Astrocyte (in vitro differentiated cells and primary cell): ENCODE data around the gene CSRP3. TPM values are rescaled to one million over a fixed set of nuclear protein-coding genes. Genes with fewer than 3 reads are reported as not detected.
A peak's percentile ranks its signal among the peaks of the same experiment; 100 is the strongest.

Source experiments
- DNase-seq: peaks from one replicate; pipeline ENCODE4 v3.0.0-alpha.2; 2010; ENCODE audit warnings: low read depth
- FAIRE-seq: peaks from 2 replicates; lab custom pipeline; 2011; peaks lifted over from hg19 to GRCh38; lab: Jason Lieb, UNC
- H2AFZ ChIP-seq: 2 replicates; pipeline ENCODE4 v1.6.0; 2012; ENCODE audit warnings: low read depth, low read length, inconsistent platforms
- H3K27ac ChIP-seq: 2 replicates; pipeline ENCODE4 v1.5.1; 2011; ENCODE audit warnings: low read depth, low read length, inconsistent platforms
- H3K27me3 ChIP-seq: 2 replicates; pipeline ENCODE4 v1.6.0; 2011; ENCODE audit warnings: low read length, inconsistent platforms; ENCODE audit not compliant: insufficient read depth
- H3K36me3 ChIP-seq: 2 replicates; pipeline ENCODE4 v1.5.1; 2011; ENCODE audit warnings: low read length, inconsistent platforms; ENCODE audit not compliant: insufficient read depth
- H3K4me1 ChIP-seq: 2 replicates; pipeline ENCODE4 v1.5.1; 2011; ENCODE audit warnings: low read length, inconsistent platforms; ENCODE audit not compliant: insufficient read depth
- H3K4me2 ChIP-seq: 2 replicates; pipeline ENCODE4 v1.6.0; 2012; ENCODE audit warnings: low read length, inconsistent platforms
- H3K4me3 ChIP-seq: 2 replicates; pipeline ENCODE4 v1.5.1; 2011; ENCODE audit warnings: low read depth, mild to moderate bottlenecking, low read length, inconsistent platforms; ENCODE audit not compliant: insufficient read depth
- H3K79me2 ChIP-seq: 2 replicates; pipeline ENCODE4 v1.6.0; 2012; ENCODE audit warnings: mild to moderate bottlenecking, low read length, inconsistent platforms; ENCODE audit not compliant: insufficient read depth
- H3K9ac ChIP-seq: 2 replicates; pipeline ENCODE4 v1.6.0; 2012; ENCODE audit warnings: mild to moderate bottlenecking, low read length, inconsistent platforms
- H3K9me3 ChIP-seq: 2 replicates; pipeline ENCODE4 v1.5.1; 2012; ENCODE audit warnings: low read depth, mild to moderate bottlenecking, low read length, inconsistent platforms; ENCODE audit not compliant: insufficient read depth
- H4K20me1 ChIP-seq: 2 replicates; pipeline ENCODE4 v1.6.0; 2012; ENCODE audit warnings: low read length, inconsistent platforms; ENCODE audit not compliant: insufficient read depth
- H3K27ac Mint-ChIP-seq: one replicate; pipeline ENCODE4 v1.8.0; 2021; ENCODE audit warnings: mild to moderate bottlenecking, mixed read lengths; ENCODE audit not compliant: unreplicated experiment
- H3K27me3 Mint-ChIP-seq: one replicate; pipeline ENCODE4 v1.8.0; 2021; ENCODE audit warnings: low read depth, mixed read lengths; ENCODE audit not compliant: unreplicated experiment
- H3K36me3 Mint-ChIP-seq: one replicate; pipeline ENCODE4 v1.8.0; 2021; ENCODE audit warnings: low read depth, mixed read lengths; ENCODE audit not compliant: unreplicated experiment
- H3K4me1 Mint-ChIP-seq: one replicate; pipeline ENCODE4 v1.8.0; 2021; ENCODE audit warnings: low read depth, mixed read lengths; ENCODE audit not compliant: unreplicated experiment
- H3K4me3 Mint-ChIP-seq: one replicate; pipeline ENCODE4 v1.8.0; 2021; ENCODE audit warnings: mild to moderate bottlenecking, moderate library complexity, mixed read lengths; ENCODE audit not compliant: unreplicated experiment
- H3K9me3 Mint-ChIP-seq: one replicate; pipeline ENCODE4 v1.8.0; 2021; ENCODE audit warnings: mild to moderate bottlenecking, mixed read lengths; ENCODE audit not compliant: unreplicated experiment
- CTCF ChIP-seq: IDR thresholded peaks from 2 replicates; pipeline ENCODE4 v1.5.1; 2011; ENCODE audit warnings: low read depth, mild to moderate bottlenecking, inconsistent platforms, low read length, moderate library complexity; ENCODE audit not compliant: insufficient read depth
- EZH2 ChIP-seq: IDR thresholded peaks from 2 replicates; pipeline ENCODE4 v1.6.1; 2012; ENCODE audit warnings: mild to moderate bottlenecking, low read length, inconsistent platforms; ENCODE audit not compliant: insufficient read depth
- total RNA-seq: library from RNA; stranded (reverse); gene quantifications from 2 replicates; pipeline ENCODE4 v1.2.1, GENCODE V29; 2021

The CSRP3 gene
- total RNA-seq, 1 donor from 2014 or later: 0.43 TPM

GRCh38 chr11:19242179-19242932, 40.6 kb upstream of the CSRP3 start:
- H3K4me1 ChIP-seq: peaks cover 8% of the 10 kb centered on the region
- no peak for DNase-seq
- peak overlapping the region; percentile 55 for H3K4me3 ChIP-seq
- H3K27me3 Mint-ChIP-seq: peaks cover 31% of the 10 kb centered on the region
- peak; percentile 37 for TF ChIP-seq EZH2
- TF ChIP-seq CTCF: no peak
- no peaks in the 10 kb centered on the region for H4K20me1 ChIP-seq
- H3K27ac ChIP-seq: no peak overlapping the region
- peaks cover 26% of the 10 kb centered on the region for H3K27me3 ChIP-seq
- H3K36me3 ChIP-seq: no peaks in the 10 kb centered on the region
- H3K4me2 ChIP-seq: peak overlapping the region; percentile 98
- FAIRE-seq: no peak
- no peaks in the 10 kb centered on the region for H3K9me3 Mint-ChIP-seq
- H3K36me3 Mint-ChIP-seq: no peaks in the 10 kb centered on the region
- H3K9ac ChIP-seq: peak overlapping the region; percentile 75
- no peaks in the 10 kb centered on the region for H3K9me3 ChIP-seq
- H2AFZ ChIP-seq: peak overlapping the region; percentile 76
- peaks cover 10% of the 10 kb centered on the region for H3K4me1 Mint-ChIP-seq
- H3K27ac Mint-ChIP-seq: peak overlapping the region; percentile 62
- H3K4me3 Mint-ChIP-seq: peak overlapping the region; percentile 89
- H3K79me2 ChIP-seq: no peaks in the 10 kb centered on the region

GRCh38 chr11:19241260-19242178, 39.7 kb upstream of the CSRP3 start:
- TF ChIP-seq EZH2: peak; percentile 50
- no peak for TF ChIP-seq CTCF
- Histone ChIP-seq H2AFZ (peak overlapping the region; percentile 76), H3K79me2 (no peaks in the 10 kb centered on the region), H3K4me2 (peak overlapping the region; percentile 98), H3K36me3 (no peaks in the 10 kb centered on the region), H3K4me3 (peak overlapping the region; percentile 55), H3K9ac (peak overlapping the region; percentile 75), H3K9me3 (no peaks in the 10 kb centered on the region), H3K27me3 (peaks cover 21% of the 10 kb centered on the region), H3K27ac (peak overlapping the region; percentile 7), H4K20me1 (no peaks in the 10 kb centered on the region), H3K4me1 (peaks cover 8% of the 10 kb centered on the region)
- FAIRE-seq (no peak), DNase-seq (no peak)
- peak overlapping the region; percentile 89 for H3K4me3 Mint-ChIP-seq
- H3K27me3 Mint-ChIP-seq: peaks cover 31% of the 10 kb centered on the region
- H3K36me3 Mint-ChIP-seq: no peaks in the 10 kb centered on the region
- peaks cover 10% of the 10 kb centered on the region for H3K4me1 Mint-ChIP-seq
- no peaks in the 10 kb centered on the region for H3K9me3 Mint-ChIP-seq
- no peak overlapping the region for H3K27ac Mint-ChIP-seq
